ENCODE measurements around the gene IFI27L1.

DNA sequence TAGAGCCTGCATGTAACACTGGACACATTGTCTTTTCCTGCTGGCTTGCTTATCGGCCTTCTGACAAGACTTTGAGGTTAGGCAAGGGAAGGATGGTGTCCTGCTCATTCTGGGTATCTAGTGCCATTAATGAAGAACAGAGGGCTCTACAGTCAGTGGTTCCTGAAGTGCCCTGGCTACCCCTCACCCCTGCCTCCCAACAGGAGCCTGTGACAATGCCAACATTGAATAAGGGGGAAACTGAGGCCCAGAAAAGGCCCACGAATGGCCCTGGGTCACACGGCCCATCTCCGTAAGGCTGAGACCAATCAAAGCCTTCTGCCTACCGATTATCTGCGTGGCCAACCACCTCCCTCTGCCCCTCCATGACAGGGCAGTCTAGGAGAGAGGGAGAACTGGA lies 46.2 kb downstream of the IFI27L1 start:
- TF ChIP-seq CTCF (conservative IDR thresholded peaks at IDR 0.05; ENCODE audit: low read length) (no peak), EZH2phosphoT487 (IDR thresholded peaks at IDR 0.05; ENCODE audit: borderline replicate concordance) (no peak)

Measured in Loucy (cell line).